GM20000 (cell line): Measurements from ENCODE around the gene PTPRH.

Source experiments
- DNase-seq: peaks from one replicate; pipeline ENCODE4 v3.0.0; 2012; ENCODE audit warnings: low spot score
- TF ChIP-seq, protein P1 (sequence below): IDR thresholded peaks from 2 replicates; pipeline ENCODE4 v1.5.1; 2012; ENCODE audit warnings: mild to moderate bottlenecking, control low read depth; ENCODE audit errors: extremely low read depth, missing control alignments

The PTPRH gene

GRCh38 chr19:55248704-55249103 is 39.4 kb upstream of the PTPRH start:
- TF ChIP-seq, protein P1, sequence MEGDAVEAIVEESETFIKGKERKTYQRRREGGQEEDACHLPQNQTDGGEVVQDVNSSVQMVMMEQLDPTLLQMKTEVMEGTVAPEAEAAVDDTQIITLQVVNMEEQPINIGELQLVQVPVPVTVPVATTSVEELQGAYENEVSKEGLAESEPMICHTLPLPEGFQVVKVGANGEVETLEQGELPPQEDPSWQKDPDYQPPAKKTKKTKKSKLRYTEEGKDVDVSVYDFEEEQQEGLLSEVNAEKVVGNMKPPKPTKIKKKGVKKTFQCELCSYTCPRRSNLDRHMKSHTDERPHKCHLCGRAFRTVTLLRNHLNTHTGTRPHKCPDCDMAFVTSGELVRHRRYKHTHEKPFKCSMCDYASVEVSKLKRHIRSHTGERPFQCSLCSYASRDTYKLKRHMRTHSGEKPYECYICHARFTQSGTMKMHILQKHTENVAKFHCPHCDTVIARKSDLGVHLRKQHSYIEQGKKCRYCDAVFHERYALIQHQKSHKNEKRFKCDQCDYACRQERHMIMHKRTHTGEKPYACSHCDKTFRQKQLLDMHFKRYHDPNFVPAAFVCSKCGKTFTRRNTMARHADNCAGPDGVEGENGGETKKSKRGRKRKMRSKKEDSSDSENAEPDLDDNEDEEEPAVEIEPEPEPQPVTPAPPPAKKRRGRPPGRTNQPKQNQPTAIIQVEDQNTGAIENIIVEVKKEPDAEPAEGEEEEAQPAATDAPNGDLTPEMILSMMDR: no peak

GRCh38 chr19:55248166-55248675 is 38.9 kb upstream of the PTPRH start:
- TF ChIP-seq, protein P1: no peak

More at GRCh38 chr19:55248704-55249103, 39.4 kb upstream of the PTPRH start:
- peak; percentile 16 for DNase-seq

DNA sequence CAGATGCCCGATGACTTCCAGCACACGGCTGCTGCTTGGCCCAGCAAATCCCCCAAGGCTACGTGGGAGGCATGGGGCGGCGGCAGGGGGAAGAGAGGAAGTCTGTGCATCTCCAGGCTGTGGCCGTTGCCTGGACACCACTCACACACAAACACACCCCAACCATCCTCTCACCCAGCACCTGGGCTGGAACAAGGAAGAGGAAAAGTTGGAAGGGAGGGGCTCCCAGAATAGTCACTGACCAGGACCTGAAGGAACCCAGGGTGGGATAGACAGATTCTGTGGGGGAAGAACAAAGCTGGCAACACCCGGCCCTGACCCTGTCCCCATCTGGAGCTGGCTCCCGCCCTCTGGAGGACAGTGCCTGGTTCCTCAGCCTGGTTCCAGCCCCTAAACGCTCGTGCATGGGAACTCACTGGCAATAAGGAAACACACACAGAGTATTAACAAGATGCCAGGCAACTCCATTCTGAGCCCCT is 38.4 kb upstream of the PTPRH start:
- TF ChIP-seq, protein P1: no peak
- DNase-seq: peak; percentile 26

More at GRCh38 chr19:55248166-55248675, 38.9 kb upstream of the PTPRH start:
- DNase-seq: no peak

DNA sequence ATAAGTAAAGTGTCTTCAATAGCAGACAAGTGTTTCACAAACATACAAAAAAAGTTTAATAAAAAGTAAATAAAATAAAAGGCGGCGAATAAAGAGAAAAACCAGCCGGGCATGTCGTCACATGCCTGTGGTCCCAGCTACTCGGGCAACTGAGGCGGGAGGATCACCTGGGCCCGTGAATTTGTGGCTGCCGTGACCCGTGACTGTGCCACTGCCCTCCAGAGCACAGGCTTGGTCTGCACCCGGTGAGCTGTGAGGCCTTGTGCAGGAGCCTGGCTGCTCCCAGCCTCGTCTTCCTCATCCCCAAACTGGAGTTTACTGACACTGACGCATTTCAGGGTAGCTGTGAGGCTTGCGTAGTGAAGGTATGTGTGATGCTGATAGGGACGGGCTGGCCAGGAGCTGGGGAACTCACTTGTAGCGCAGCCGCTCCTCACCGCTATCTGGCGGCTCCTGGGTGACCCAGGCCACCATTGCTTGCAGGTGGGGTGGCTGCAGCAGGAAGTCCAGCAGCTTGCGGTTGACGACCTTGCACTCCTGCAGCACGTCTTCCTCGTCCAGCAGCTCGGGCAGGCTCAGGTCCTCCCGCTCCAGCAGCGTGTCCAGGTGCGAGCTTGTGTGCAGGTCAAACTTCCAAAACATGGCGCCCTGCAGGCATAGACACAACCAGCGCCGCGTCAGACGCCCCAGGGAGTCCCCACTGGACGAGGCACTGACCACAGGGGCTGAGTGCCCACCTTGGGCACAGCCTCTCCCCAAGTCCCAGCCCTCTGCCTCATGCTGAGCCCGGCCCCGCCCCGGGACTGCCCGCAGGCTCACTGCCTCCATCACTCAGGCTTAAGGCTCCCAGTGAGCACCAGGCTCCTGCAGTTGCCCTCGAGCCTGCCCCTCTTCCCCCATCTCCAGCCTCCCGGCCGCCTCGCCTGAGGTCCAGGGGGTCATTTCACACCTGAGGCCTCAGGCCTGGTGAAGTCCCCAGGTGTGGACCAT is 37.5 kb upstream of the PTPRH start:
- TF ChIP-seq, protein P1: no peak
- DNase-seq: no peak

DNA sequence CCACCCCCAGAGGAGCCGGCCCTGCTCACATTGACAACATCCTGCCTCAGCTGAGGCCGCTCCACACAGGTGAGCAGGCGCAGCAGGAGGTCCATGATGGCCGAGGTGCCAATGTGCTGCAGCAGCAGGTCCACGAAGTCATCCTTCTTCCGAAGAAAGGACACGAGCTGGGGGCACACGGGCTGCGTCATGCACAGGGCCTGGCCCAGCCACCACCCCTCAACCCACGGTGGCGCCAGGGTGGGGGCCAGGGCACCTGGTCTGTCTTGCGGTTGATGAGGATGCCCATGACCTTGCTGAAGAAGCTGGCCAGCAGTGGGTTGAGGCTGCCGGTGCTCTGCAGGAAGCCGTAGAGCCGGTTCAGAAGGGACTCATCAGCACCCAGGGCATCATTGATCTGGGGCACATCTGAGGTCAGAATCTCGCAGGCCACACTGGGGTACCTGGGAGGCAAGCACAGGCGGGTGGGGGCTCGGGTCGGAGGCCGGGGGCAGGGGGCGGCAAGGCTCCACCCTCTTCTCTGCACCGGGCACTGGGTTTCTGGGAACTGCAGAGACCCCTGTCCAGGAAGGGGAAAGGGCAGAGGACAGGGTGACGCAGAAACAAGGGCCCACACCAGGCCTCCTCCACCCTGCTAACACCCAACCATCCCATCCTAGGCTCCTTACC is 36.1 kb upstream of the PTPRH start:
- TF ChIP-seq, protein P1: no peak
- DNase-seq: no peak

DNA sequence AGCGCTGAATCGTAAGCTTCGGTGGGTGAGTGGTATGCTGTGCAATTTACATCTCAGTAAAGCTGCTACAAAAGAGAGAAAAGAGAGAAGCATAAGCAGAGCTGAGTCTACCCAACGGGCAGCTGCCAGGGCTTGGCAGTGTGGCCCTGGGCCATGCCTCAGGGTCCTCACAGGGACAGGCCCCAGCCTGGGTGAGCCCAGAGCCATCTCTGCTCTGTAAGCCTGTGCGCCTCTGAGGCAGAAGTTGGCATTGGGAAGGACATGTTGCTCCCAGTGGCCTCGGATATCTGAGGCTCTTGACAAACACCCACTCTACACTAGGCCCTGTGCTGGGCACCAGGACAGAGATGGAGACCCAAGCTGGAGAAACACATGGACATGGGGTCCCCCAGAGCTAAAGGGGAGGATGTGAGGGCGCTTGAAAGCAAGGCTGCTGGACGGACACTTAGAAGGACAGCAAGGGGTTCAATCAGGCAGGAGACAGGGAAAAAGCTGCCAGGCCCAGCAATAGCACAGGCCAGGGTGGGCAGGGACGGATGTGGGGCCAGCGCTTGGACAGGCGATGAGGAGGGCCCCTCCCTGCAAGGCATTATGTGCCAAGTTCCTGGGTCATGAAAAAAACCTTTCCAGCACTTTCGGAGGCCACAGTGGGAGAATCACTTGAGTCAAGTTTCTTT is 34.8 kb upstream of the PTPRH start:
- TF ChIP-seq, protein P1: no peak
- DNase-seq: no peak
